ENCODE results near the gene MAPK8IP3. TPM values are rescaled to one million over a fixed set of nuclear protein-coding genes. Genes with fewer than 3 reads are reported as not detected.

Gene MAPK8IP3
- total RNA-seq, 1 experiment from 2014 or later = 72.3 TPM

- CTCF ChIA-PET = no interaction called here
- no peaks in the 10 kb centered on the region for H3K9me3 Mint-ChIP-seq
Measured at GRCh38 chr16:1787056-1787321, 81.0 kb downstream of the MAPK8IP3 start.

DNA sequence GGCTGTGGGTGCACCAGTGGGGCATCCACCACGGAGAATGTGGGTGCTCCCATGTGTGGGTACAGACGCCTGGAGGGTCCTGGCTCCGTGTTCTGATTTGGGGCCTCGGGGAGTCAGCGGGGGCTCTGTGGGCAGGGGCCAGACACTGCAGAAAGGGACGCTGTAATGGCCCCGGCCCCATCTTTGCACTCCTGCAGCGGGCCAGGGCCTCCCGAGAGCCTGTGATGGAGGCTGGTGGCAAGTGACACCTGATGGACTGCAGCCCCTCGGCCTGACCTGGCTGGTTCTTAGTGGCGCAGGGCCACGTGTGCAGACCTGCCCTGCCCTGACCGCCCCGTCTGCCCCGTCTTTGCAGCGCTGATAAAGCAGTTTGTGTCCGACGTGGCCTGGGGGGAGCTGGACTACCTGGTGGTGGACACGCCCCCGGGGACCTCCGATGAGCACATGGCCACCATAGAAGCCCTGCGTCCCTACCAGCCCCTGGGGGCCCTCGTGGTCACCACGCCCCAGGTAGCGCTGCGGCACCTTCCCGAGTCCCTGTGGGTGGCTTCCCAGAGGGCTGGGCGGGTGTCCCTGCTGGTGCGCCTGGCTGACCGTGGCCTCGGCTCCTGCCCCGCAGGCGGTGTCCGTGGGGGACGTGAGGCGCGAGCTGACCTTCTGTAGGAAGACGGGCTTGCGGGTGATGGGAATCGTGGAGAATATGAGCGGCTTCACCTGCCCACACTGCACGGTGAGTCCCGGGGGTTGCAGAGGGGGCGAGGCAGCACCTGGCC, 81.5 kb downstream of the MAPK8IP3 start:
- peaks cover 5% of the 10 kb centered on the region for H3K36me3 Mint-ChIP-seq
- ChIA-PET POLR2A (no interaction called here), CTCF (interaction anchor here (1.5 kb wide), 1 partner anchor 145 kb away, joined by 3 read pairs; no protein-coding TSS in a partner anchor)
- DNase-seq (ENCODE audit: low spot score) = no peak
- no peak for ATAC-seq
- no peaks in the 10 kb centered on the region for H3K4me1 Mint-ChIP-seq
- TF ChIP-seq, protein P1, sequence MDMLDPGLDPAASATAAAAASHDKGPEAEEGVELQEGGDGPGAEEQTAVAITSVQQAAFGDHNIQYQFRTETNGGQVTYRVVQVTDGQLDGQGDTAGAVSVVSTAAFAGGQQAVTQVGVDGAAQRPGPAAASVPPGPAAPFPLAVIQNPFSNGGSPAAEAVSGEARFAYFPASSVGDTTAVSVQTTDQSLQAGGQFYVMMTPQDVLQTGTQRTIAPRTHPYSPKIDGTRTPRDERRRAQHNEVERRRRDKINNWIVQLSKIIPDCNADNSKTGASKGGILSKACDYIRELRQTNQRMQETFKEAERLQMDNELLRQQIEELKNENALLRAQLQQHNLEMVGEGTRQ (CRISPR knock-in tag; IDR thresholded peaks at IDR 0.05) = no peak
- TF ChIP-seq IRF2 (CRISPR knock-in tag; IDR thresholded peaks at IDR 0.05; ENCODE audit: borderline replicate concordance, low read depth) = no peak
- TF ChIP-seq CTCF (IDR thresholded peaks at IDR 0.05) = no peak
- TF ChIP-seq NR1H2 (CRISPR knock-in tag; IDR thresholded peaks at IDR 0.05) = no peak
- TF ChIP-seq, protein P2, sequence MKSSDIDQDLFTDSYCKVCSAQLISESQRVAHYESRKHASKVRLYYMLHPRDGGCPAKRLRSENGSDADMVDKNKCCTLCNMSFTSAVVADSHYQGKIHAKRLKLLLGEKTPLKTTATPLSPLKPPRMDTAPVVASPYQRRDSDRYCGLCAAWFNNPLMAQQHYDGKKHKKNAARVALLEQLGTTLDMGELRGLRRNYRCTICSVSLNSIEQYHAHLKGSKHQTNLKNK (CRISPR knock-in tag; IDR thresholded peaks at IDR 0.05) = no peak
- no peak for TF ChIP-seq CREB1 (CRISPR knock-in tag; IDR thresholded peaks at IDR 0.05)
- TF ChIP-seq, protein P3, sequence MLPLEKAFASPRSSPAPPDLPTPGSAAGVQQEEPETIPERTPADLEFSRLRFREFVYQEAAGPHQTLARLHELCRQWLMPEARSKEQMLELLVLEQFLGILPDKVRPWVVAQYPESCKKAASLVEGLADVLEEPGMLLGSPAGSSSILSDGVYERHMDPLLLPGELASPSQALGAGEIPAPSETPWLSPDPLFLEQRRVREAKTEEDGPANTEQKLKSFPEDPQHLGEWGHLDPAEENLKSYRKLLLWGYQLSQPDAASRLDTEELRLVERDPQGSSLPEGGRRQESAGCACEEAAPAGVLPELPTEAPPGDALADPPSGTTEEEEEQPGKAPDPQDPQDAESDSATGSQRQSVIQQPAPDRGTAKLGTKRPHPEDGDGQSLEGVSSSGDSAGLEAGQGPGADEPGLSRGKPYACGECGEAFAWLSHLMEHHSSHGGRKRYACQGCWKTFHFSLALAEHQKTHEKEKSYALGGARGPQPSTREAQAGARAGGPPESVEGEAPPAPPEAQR (CRISPR knock-in tag; IDR thresholded peaks at IDR 0.05) = no peak
- TF ChIP-seq KAT7 (CRISPR knock-in tag; IDR thresholded peaks at IDR 0.05; ENCODE audit: borderline replicate concordance) = no peak
- TF ChIP-seq CREM (CRISPR knock-in tag; IDR thresholded peaks at IDR 0.05) = no peak
- no peaks in the 10 kb centered on the region for H3K9me3 Mint-ChIP-seq
- H3K4me3 Mint-ChIP-seq = no peak overlapping the region
- no peaks in the 10 kb centered on the region for H3K27me3 Mint-ChIP-seq (ENCODE audit: low read depth)
- H3K27ac Mint-ChIP-seq = no peak overlapping the region

More at GRCh38 chr16:1787056-1787321, 81.0 kb downstream of the MAPK8IP3 start:
- Mint-ChIP-seq H3K4me1 (no peaks in the 10 kb centered on the region), H3K4me3 (no peak overlapping the region), H3K27ac (no peak overlapping the region), H3K36me3 (peaks cover 5% of the 10 kb centered on the region), H3K27me3 (ENCODE audit: low read depth) (no peaks in the 10 kb centered on the region)
- no peak for ATAC-seq
- TF ChIP-seq MYBL2 (CRISPR knock-in tag; IDR thresholded peaks at IDR 0.05) (no peak), ESRRA (CRISPR knock-in tag; IDR thresholded peaks at IDR 0.05; ENCODE audit: borderline replicate concordance) (no peak), ZNF121 (CRISPR knock-in tag; IDR thresholded peaks at IDR 0.05) (no peak), ZBTB21 (CRISPR knock-in tag; IDR thresholded peaks at IDR 0.05; ENCODE audit: borderline replicate concordance) (no peak), OVOL2 (CRISPR knock-in tag; IDR thresholded peaks at IDR 0.05; ENCODE audit: borderline replicate concordance) (no peak), ERG (CRISPR knock-in tag; IDR thresholded peaks at IDR 0.05) (no peak), E2F5 (CRISPR knock-in tag; IDR thresholded peaks at IDR 0.05) (no peak), ZNF423 (CRISPR knock-in tag; IDR thresholded peaks at IDR 0.05) (no peak), EMX1 (CRISPR knock-in tag; IDR thresholded peaks at IDR 0.05) (no peak), ATF3 (CRISPR knock-in tag; conservative IDR thresholded peaks at IDR 0.05) (no peak)
- TF ChIP-seq, protein P4, sequence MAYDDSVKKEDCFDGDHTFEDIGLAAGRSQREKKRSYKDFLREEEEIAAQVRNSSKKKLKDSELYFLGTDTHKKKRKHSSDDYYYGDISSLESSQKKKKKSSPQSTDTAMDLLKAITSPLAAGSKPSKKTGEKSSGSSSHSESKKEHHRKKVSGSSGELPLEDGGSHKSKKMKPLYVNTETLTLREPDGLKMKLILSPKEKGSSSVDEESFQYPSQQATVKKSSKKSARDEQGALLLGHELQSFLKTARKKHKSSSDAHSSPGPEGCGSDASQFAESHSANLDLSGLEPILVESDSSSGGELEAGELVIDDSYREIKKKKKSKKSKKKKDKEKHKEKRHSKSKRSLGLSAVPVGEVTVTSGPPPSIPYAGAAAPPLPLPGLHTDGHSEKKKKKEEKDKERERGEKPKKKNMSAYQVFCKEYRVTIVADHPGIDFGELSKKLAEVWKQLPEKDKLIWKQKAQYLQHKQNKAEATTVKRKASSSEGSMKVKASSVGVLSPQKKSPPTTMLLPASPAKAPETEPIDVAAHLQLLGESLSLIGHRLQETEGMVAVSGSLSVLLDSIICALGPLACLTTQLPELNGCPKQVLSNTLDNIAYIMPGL (CRISPR knock-in tag; IDR thresholded peaks at IDR 0.05) = no peak
- DNase-seq (ENCODE audit: low spot score) = no peak
- POLR2A ChIA-PET = no interaction called here
